ENCODE measurements around the gene SPATS2. TPM values are rescaled to one million over a fixed set of nuclear protein-coding genes. Genes with fewer than 3 reads are reported as not detected.

Gene SPATS2
- total and polyA plus RNA-seq, 2 experiments from 2014 or later, result 31.0 to 43.1 TPM

DNA sequence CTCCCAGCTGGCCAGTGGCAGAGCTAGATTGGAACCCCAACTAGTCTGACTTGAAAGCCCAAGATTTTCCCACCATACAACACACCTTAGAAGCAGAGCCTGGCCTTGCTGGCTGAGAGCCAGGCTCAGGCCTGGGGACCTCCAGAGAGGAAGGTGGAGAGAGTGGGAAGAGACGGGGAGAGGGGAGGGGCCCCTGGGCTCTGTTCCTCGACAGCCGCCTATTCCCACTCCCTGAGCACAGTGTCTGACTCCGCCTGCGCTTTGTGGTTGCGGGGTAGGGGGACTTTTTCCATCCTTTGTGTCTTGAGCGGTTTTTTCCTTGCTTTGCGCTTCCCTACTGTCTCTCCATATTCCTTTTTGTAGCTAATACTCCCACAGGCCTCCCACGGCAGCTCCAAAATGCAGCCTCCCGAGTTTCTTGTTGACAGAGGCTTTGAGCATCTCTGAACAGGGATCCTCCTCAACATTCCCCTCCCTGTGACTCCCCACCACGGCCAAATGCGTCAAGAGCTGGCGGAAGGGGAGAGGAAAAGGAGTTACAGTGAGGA, 167.5 kb downstream of the SPATS2 start:
- TF ChIP-seq CTCF (IDR thresholded peaks at IDR 0.05; ENCODE audit: low read depth, low read length), result no peak
- no peak for DNase-seq (ENCODE audit: low read depth in 1 of 2, low spot score in 1 of 2)
- H3K36me3 ChIP-seq, result no peaks in the 10 kb centered on the region
- H3K4me3 ChIP-seq, result no peak overlapping the region
- H3K27ac ChIP-seq, result no peak overlapping the region
- H3K4me1 ChIP-seq (ENCODE audit: low read depth), result peaks cover 4% of the 10 kb centered on the region
- no peaks in the 10 kb centered on the region for H3K9me3 ChIP-seq (ENCODE audit: low read depth)
- peaks cover 55% of the 10 kb centered on the region for H3K27me3 ChIP-seq

- peaks cover 4% of the 10 kb centered on the region for H3K4me1 ChIP-seq (ENCODE audit: low read depth)
- H3K4me3 ChIP-seq, result no peak overlapping the region
- no peaks in the 10 kb centered on the region for H3K36me3 ChIP-seq
- DNase-seq (ENCODE audit: low read depth in 1 of 2, low spot score in 1 of 2), result no peak
- H3K27ac ChIP-seq, result no peak overlapping the region
- TF ChIP-seq CTCF (IDR thresholded peaks at IDR 0.05; ENCODE audit: low read depth, low read length), result no peak
- H3K27me3 ChIP-seq, result peaks cover 68% of the 10 kb centered on the region
- no peaks in the 10 kb centered on the region for H3K9me3 ChIP-seq (ENCODE audit: low read depth)
These were observed 168.8 kb downstream of the SPATS2 start for GRCh38 chr12:49535921-49536525.

DNA sequence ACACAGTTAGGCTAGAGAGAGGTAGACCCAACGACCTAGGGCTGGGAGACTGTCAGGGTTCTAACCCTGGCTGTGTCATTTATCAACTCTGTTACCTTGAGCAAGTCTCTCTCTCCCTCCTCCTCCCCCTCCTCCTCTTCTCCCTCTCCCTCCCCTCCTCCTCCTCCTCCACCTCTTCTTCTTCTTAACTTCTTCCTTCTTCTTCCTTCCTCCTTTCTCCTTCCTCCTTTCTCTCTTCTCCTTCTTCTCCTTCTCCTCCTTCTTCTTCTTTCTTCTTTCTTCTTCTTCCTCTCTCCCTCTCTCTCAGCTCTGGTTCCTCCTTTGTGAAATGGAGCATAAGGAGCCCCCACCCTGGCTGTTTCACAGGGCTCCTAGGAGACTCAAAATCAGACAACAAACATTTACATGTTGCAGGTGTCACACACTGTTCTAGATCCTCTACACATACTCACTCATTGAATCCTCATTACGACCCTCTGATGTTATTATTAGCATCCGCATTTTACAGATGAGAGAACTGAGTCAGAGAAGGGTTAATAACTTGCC, 169.3 kb downstream of the SPATS2 start:
- Histone ChIP-seq H3K4me3 (no peak overlapping the region), H3K36me3 (no peaks in the 10 kb centered on the region), H3K9me3 (ENCODE audit: low read depth) (no peaks in the 10 kb centered on the region), H3K4me1 (ENCODE audit: low read depth) (peaks cover 4% of the 10 kb centered on the region), H3K27me3 (peaks cover 73% of the 10 kb centered on the region), H3K27ac (no peak overlapping the region)
- DNase-seq (ENCODE audit: low read depth in 1 of 2, low spot score in 1 of 2), result no peak
- no peak for TF ChIP-seq CTCF (IDR thresholded peaks at IDR 0.05; ENCODE audit: low read depth, low read length)

DNA sequence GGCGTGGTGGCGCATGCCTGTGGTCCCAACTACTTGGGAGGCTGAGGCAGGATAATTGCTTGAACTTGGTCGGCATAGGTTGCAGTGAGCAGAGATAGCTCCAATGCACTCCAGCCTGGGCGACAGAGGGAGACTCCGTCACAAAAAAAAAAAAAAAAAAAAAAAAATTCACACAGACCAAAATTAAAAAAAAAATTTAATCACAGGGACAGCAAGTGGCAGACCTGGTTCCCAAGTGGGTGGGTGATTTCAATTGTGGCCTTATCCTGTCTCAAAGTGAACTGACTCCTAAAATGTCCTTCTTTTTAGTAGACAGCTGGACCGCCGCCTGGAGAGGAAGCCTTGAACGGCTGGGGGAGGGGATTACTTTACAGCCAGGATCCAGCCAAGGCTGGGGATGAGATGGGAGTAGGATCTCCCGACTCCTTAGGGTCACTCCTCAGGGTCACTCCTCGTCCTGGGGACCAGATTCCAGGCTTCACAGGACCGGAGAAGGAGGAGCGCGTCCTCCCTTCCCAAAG, 170.0 kb downstream of the SPATS2 start:
- Histone ChIP-seq H3K27ac (no peak overlapping the region), H3K4me3 (peak overlapping the region; percentile 36)
- no peak for DNase-seq (ENCODE audit: low read depth in 1 of 2, low spot score in 1 of 2)

More for the DNA sequence above, 170.0 kb downstream of the SPATS2 start:
- TF ChIP-seq CTCF (IDR thresholded peaks at IDR 0.05; ENCODE audit: low read depth, low read length), result no peak
- peaks cover 4% of the 10 kb centered on the region for H3K4me1 ChIP-seq (ENCODE audit: low read depth)
- H3K9me3 ChIP-seq (ENCODE audit: low read depth), result no peaks in the 10 kb centered on the region
- peaks cover 80% of the 10 kb centered on the region for H3K27me3 ChIP-seq
- H3K36me3 ChIP-seq, result no peaks in the 10 kb centered on the region
